Neural progenitor cell (in vitro differentiated cells): ENCODE data around the gene CDHR2.

Experiments used
- EZH2 ChIP-seq: fragments of 200-600 bp; sonication (generic); IDR thresholded peaks from 2 replicates; pipeline ENCODE4 v1.6.1; 2017; ENCODE audit warnings: antibody characterized with exemption, mild to moderate bottlenecking, moderate library complexity
- EZH2phosphoT487 ChIP-seq: fragments of 200-600 bp; sonication (generic); IDR thresholded peaks from 2 replicates; pipeline ENCODE4 v1.6.1; 2017; ENCODE audit warnings: antibody characterized with exemption

- no peak for TF ChIP-seq EZH2phosphoT487
- TF ChIP-seq EZH2, result no peak
These were observed 25.0 kb upstream of the CDHR2 start for GRCh38 chr5:176524138-176524537.
